Chondrocyte (in vitro differentiated cells): ENCODE results near the gene PPP2R2D. TPM values are rescaled to one million over a fixed set of nuclear protein-coding genes. Genes with fewer than 3 reads are reported as not detected.
"Not testable (repeated sequence)": the region's sequence is repeated elsewhere in the genome, so short reads cannot be mapped to it uniquely, and the experiment has no call there.

ENCODE experiments used
- DNase-seq: peaks from one replicate; pipeline ENCODE4 v3.0.0; 2021; ENCODE audit warnings: mixed read lengths, low spot score
- H3K27ac Mint-ChIP-seq: one replicate; pipeline ENCODE4 v1.8.0; 2021; ENCODE audit warnings: mild to moderate bottlenecking, moderate library complexity, mixed read lengths; ENCODE audit not compliant: unreplicated experiment
- H3K27me3 Mint-ChIP-seq: 2 replicates; pipeline ENCODE4 v1.8.0; 2021; ENCODE audit warnings: low read depth, mixed read lengths
- H3K36me3 Mint-ChIP-seq: 2 replicates; pipeline ENCODE4 v1.8.0; 2021; ENCODE audit warnings: low read depth, mixed read lengths
- H3K4me1 Mint-ChIP-seq: 2 replicates; pipeline ENCODE4 v1.8.0; 2021; ENCODE audit warnings: low read depth, mild to moderate bottlenecking, mixed read lengths
- H3K4me3 Mint-ChIP-seq: one replicate; pipeline ENCODE4 v1.8.0; 2021; ENCODE audit warnings: mild to moderate bottlenecking, moderate library complexity, mixed read lengths; ENCODE audit not compliant: unreplicated experiment
- H3K9me3 Mint-ChIP-seq: 2 replicates; pipeline ENCODE4 v1.8.0; 2021; ENCODE audit warnings: low read depth, mixed read lengths
- CTCF ChIP-seq: fragments of 200-600 bp; sonication (generic); IDR thresholded peaks from 2 replicates; pipeline ENCODE4 v1.5.0; 2021; ENCODE audit warnings: antibody characterized with exemption, mild to moderate bottlenecking, moderate library complexity
- total RNA-seq: library from RNA; stranded (reverse); gene quantifications from 3 replicates; pipeline ENCODE4 v1.2.1, GENCODE V29; 2021

Gene PPP2R2D
- total RNA-seq, 1 donor from 2014 or later = 24.3 TPM

GRCh38 chr10:131881104-131881880 is 19.5 kb upstream of the PPP2R2D start:
- Mint-ChIP-seq H3K27me3 (peaks cover 16% of the 10 kb centered on the region), H3K4me1 (peaks cover 3% of the 10 kb centered on the region), H3K4me3 (no peak overlapping the region), H3K27ac (no peak overlapping the region), H3K36me3 (no peaks in the 10 kb centered on the region), H3K9me3 (peaks cover 5% of the 10 kb centered on the region)
- DNase-seq = peak; percentile 55
- no peak for TF ChIP-seq CTCF

GRCh38 chr10:131882151-131882550 is 18.7 kb upstream of the PPP2R2D start:
- peak; percentile 71 for DNase-seq
- peaks cover 15% of the 10 kb centered on the region for H3K27me3 Mint-ChIP-seq
- no peak overlapping the region for H3K27ac Mint-ChIP-seq
- no peak for TF ChIP-seq CTCF
- H3K4me1 Mint-ChIP-seq = peaks cover 3% of the 10 kb centered on the region
- no peaks in the 10 kb centered on the region for H3K36me3 Mint-ChIP-seq
- H3K9me3 Mint-ChIP-seq = peaks cover 5% of the 10 kb centered on the region
- H3K4me3 Mint-ChIP-seq = no peak overlapping the region

- Mint-ChIP-seq H3K36me3 (no peaks in the 10 kb centered on the region), H3K9me3 (peaks cover 5% of the 10 kb centered on the region), H3K4me1 (peaks cover 3% of the 10 kb centered on the region), H3K27ac (no peak overlapping the region), H3K4me3 (no peak overlapping the region), H3K27me3 (peaks cover 13% of the 10 kb centered on the region)
- peak; percentile 24 for DNase-seq
- no peak for TF ChIP-seq CTCF
These were observed 18.0 kb upstream of the PPP2R2D start for GRCh38 chr10:131882590-131883451.

GRCh38 chr10:131883621-131884393 is 17.0 kb upstream of the PPP2R2D start:
- H3K27ac Mint-ChIP-seq, H3K4me1 Mint-ChIP-seq, H3K4me3 Mint-ChIP-seq, H3K9me3 Mint-ChIP-seq, H3K27me3 Mint-ChIP-seq, H3K36me3 Mint-ChIP-seq: not testable (repeated sequence)
- DNase-seq = peak; percentile 69

- Mint-ChIP-seq H3K9me3 (peaks cover 2% of the 10 kb centered on the region), H3K27ac (no peak overlapping the region), H3K4me3 (no peak overlapping the region), H3K36me3 (no peaks in the 10 kb centered on the region), H3K27me3 (no peaks in the 10 kb centered on the region), H3K4me1 (peaks cover 3% of the 10 kb centered on the region)
- DNase-seq = peak; percentile 86
- peak; percentile 89 for TF ChIP-seq CTCF
These were observed 15.2 kb upstream of the PPP2R2D start for GRCh38 chr10:131885391-131886165.
